NCI-H446 treated with DMSO at 0.1 percent for 48 hours (cell line): ENCODE data around the gene CHST5.
"Not testable (repeated sequence)": the region's sequence is repeated elsewhere in the genome, so short reads cannot be mapped to it uniquely, and the experiment has no call there.

ENCODE experiments used
- DNase-seq: peaks from one replicate; lab custom pipeline; 2025; lab: John Stamatoyannopoulos, UW

The CHST5 gene

DNA sequence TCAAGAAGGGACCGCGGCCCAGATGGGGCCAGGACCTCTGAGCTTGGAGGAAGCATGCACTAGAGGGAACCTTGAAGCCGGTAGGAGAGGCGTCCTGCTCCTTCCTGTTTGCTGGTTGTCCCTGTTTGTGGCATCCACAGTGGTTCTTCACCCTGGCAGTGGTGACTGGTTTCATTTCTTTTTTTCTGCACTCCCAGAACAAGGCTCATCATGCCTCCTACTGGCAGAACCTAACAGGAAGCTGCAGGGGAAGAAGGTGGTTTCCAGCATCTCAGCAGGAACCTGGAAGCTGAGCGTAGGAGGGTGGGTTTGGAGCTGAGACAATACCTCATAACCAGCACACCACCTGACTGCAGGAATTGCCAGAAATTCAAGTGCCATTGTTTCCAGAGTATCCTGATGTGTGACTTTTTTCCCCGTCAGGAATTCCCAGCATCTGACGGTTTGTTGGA is 14.3 kb upstream of the CHST5 start:
- no peak for DNase-seq

DNA sequence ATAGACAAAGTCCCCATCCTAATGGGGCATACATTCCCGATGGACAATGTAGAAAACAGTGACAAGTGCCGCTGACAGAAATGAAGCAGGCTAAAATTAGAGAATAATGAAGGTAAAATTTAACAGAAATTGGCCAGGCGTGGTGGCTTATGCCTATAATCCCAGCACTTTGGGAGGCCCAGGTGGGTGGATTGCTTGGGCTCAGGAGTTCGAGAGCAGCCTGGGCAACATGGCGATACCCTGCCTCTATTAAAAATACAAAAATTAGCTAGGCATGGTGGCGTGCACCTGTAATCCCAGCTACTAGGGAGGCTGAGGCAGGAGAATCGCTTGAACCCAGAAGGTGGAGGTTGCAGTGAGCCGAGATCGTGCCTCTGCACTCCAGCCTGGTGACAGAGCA is 12.5 kb upstream of the CHST5 start:
- not testable (repeated sequence) for DNase-seq

DNA sequence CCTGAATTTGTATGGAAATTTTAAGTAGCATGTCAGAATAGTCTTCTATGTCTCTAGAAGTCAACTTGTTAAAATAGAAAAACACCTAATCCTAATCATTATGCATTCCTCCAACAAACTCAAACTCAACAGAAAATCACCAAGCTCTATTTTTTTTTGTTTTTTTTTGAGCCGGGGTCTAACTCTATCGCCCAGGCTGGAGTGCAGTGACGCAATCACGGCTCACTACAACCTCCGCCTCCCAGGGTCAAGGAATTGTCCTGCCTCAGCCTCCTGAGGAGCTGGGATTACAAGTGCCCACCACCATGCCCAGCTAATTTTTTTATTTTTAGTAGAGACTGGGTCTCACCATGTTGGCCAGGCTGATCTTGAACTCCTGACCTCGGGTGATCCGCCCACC is 10.4 kb upstream of the CHST5 start:
- no peak for DNase-seq

DNA sequence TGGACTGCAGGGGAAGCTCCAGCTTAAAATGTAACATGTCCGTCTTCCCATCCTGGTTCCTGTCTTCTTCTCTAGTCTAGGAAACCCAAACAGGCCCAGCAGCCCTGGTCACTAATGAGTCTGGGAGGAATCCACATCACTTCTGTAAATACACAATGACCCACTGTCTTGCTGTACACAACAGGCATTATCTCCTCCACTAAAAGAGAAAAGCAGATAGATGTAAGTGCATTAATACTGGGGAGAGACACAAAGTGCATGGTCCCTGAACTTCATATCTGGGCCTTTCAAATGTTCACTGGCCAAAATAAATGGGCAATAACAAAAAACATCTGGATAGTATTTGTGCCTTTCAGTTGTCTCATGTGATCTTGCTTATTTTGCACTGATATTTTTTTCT is 10.0 kb upstream of the CHST5 start:
- DNase-seq, result not testable (repeated sequence)

DNA sequence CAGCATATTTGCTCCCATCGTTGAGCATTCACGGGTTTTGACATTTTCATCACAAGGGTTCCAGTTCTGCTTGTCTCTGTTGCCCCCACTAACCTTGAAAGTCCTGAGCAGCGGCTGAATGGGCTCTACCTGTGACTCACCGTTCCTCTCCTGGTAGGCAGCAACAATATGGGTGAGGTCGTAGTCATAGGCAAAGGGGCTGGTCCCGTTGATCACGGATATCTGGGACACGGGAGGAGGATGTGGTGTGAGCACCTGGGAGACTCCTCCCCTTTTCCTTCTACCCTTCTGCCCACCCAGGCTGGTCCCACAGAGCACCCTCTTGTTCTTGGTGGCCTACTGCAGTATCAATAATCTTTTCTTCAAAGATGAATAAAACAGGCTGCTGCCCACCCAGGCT is 6.6 kb upstream of the CHST5 start:
- not testable (repeated sequence) for DNase-seq

DNA sequence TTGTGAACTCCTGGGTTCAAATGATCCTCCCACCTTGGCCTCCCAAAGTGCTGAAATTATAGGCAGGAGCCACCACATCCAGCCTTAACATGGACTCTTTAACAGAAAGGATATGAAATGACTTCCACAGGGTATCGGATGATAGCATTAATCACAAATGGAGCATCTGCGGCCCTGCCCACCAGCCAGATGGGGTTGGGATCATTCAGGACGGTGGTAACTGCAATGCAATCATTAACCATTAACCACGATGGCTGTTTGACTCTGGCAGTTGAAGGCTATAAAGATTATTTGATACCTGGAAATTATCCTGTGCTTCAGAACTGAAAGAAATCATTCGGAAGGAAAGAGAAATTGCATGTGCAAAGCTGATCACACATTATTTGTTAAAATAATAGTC is 5.3 kb upstream of the CHST5 start:
- DNase-seq, result no peak

DNA sequence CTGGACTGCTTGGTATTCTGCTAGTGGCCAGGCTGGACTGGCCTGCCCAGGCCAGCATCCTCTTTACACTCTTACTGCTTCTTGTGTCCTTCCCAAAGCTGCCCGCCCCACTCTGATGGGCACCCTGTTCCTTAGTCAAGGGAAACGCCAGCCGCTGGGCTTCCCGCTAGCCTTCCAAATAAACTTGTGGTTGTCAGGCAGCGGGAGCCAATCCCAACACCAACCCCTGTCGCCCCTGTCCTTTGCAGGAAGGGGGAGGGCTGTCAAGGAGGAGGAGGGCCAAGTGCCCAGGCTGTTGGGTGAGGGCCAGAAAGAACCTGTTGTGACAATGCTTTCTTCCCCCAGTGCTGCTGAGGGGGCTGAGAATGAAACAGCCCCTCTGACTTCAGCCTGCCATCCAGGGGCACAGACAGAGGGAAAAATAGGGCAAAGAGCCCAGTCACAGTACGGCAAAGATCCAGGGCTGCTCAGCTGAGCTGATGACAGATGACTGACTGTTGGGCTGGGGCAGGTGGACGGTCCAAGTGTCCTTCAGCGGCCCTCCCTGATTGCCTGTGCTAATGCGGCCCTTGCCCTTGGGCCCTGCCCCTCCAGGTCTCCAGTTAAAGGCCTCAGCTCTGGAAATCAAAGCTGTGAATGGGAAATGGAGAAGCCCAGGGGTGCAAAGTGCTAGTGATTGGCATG is 3.1 kb upstream of the CHST5 start:
- not testable (repeated sequence) for DNase-seq

DNA sequence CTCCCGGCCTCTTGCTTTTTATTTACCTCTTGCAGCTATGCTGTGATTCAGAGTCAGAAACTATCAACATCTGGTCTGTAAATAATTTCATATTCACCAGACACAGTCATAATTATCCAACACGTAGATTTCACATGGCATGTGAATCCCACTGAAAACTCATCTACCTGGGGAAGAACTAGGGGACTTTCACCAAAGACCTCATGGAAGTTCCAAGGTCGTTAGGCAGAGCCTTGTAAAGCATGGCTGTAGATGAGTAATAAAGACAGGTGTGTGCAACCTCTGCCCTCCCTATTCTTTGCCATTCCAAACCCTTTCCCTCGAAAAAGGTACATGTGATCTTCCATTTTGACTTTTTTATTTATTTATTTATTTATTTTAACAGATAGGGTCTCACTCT is 1.9 kb upstream of the CHST5 start:
- DNase-seq, result no peak

DNA sequence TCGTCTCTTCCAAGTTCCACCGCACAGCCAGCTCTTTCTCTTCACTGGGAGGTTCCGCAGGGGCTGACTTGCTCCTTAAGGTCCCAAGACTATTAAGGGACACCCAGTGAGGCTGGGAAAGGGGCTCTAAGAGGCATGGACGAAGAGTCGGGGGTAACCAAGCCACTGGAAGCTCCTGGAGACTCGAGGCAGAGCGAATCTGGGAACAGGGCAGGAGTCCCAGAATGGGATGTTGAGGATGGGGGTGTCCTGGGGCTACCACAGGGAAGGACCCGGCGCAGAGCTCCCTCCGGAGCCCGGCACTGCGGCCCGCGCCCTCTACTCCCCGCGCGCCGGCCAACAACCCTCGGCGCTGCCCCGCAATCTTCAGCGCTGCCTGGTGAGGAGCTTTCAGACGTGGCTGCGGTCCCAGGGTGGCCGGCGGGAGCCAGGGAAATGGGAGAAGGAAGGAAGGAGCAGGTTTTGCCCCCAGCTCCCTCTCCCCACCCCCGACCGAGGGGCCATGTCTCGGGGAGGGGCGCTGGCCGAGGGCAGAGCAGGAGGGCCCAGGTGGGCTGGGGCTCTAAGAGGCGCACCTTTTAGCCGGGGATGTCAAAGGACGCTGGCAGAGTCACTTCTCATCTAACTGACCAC is 581 bp downstream of the CHST5 start:
- DNase-seq, result no peak

DNA sequence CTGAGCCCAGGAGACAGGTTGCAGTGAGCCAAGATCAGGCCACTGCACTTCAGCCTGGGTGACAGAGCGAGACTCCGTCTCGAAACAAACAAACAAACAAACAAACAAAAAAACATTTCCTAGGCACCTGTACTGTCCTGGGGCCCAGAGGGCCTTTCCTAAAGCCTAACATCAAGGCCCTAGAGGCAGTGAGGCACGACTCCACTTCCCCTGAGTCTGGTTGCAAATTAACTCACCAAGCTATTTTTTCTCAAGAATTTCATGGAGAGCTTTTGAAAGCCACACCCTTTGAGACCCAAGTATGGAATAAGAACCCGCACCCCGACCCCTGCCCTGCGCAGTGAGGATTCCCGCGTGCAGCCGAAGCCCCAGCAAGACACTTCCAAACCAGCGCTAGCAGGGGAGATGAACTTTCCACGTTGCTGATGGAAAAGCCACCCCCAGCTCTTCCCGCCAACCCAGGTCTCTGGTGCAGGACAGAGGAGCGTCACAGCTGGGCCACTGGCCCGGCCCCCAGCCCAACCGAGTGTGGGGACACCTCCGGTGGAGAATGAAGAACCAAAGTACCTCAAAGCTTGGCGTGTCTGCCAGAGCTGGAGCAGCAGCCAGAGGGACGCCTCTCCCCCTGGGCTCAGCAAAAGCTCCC is 1.2 kb downstream of the CHST5 start:
- no peak for DNase-seq

DNA sequence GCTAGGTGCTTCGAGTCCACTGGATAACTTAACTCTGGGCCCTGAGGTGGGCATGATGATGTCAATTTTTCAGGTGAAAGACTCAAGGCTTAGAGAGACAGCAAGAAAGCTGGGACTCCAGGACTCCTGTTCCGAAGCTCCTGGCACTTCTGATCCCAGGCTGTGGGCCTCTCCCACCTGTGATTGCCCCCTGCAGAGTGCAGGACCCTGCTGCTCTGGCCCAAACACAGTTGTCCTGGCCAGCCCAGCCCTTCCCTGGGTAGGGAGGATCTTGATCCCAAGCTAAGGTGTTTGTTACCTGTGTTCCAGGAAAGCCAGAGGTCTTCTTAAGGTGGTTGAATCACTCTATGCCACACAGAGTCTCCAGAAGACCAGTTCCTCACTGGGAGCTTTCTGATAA is 3.1 kb downstream of the CHST5 start:
- DNase-seq, result no peak

DNA sequence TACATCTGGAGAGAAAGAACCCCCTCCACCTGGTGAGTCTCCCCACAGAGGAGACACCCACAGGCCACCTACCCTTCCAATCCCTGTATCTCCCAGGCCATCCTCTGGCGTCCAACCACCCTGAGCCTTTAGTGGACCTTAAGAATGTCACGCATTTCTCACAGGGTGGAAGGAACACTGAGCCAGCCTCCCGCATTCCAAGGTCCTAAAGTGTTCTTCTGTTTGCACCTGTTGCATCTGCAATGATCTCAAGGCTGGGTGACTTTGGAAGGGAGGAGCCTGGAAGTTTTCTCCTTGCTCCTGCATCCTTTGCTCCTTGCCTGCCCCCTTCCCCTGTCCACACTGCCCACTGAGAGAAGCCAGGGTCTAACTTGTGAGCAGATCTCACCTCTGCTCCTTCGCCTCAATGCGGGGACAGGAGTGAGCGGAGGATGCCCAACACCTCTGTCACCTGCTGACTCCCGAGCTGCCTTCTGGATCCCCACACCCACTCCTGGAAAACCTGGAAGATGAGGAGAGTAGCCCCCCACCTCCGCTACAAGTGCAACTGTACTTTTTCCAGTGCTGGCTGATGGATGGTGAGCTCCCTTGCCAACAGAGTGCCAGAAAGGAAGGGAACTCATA is 3.7 kb downstream of the CHST5 start:
- no peak for DNase-seq

DNA sequence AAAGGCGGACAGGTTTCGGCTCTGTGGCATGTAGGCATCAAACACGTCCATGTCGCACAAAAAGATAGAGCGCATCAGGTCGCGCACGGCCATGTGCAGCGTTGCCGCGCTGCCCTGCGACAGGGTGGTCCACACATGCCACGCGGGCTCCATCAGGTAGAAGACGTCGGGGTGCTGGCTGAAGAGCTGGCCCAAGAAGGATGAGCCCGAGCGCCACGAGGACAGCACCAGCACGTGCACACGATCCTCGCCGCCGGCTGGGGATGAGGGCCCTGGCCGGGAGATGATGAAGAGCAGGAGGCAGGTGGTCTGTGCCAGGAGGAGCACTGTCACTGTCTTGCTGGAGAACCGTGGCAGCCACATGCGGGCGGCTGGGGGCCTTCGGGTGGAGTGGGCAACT is 5.9 kb downstream of the CHST5 start:
- no peak for DNase-seq

DNA sequence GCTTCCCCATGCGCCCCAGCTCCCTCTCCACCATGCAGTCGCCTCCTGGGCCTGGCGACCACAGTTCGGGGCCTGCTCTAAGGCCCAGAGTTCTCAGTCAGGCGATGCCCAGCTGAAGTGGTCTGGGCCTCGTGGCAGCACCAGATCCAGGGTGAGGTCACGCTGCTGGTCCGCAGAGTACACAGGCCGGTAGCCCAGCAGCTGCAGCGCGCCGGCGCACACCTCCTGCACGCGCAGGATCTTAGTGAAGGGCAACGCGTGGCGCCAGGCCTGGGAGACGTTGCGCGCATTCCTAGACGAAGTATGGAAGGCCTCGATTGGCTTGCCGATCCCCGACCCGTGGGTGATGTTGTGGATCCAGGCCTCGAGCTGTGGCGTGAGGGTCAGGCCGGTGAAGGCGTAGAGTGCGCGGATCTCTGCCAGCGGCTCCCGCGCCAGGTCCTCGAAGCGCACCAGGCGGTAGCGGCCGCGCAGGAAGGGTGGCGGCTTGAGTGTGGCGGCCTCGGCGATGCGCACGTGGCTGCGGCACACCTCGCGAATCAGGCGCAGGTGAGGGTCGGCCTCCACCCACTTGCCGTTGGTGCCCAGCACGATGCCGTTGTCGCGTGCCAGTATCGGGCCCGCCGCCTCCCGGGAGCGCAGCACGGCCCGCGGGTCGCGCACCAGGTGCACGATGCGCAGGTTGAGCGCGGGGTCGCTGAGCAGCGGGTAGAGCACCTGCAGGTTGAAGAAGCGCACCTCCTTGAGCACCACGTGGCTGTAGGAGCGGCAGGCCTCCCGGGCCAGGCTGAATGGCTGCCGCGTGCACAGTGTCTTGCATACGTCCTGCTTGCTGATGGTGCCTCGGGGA is 6.6 kb downstream of the CHST5 start:
- DNase-seq, result no peak

DNA sequence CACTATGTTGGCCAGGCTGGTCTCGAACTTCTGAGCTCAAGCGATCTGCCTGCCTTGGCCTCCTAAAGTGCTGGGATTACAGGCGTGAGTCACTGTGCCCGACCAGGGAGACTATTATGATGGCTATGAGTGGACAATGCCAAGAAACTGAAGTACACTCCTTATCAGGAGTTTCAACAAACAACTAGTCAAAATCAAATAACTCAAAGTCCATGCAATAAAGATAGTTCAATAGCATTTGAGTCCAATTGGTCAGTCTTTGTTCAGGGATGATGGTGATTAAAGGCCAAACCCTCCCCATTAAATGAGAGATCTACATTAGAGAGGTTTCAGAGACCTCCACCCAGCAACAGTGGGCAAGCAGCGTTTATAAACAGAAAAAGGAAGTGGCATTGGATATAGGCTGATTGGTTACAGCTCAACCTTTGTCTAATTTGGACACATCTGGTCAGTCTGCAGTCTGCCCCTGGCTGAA is 8.0 kb downstream of the CHST5 start:
- no peak for DNase-seq

DNA sequence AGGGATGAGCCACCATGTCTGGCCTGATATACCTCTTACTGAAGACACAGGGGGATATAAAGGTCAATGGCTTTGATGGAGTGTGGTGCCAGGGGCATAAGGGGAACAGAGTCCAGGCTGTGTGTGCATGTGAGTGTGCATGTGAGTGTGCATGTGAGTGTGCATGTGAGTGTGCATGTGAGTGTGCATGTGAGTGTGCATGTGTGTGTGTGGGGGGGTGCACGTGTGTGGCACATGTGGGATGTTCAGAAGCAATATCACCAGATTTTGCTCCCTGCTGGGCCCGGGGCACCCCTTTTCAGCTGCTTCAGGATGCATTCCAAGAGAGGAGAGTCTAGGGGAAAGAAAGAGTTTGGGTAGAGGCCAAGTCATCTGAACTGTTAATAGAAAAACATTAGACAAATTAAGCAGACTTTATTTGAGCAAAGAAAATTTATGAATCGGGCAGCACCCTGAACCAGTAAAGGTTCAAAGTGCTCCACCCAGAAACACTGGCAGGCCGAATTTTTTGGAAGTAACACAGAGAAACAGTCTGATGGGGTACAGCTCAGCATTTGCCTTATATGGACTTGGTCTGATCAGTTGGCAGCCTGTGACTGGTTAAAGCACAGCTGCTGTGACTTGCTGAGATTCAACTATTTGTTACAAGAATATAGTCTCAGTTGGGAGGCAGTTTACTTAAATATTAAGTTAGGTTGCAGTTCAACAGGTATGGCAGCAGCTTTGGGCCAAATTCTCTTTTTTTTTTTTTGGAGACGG is 9.7 kb downstream of the CHST5 start:
- no peak for DNase-seq

DNA sequence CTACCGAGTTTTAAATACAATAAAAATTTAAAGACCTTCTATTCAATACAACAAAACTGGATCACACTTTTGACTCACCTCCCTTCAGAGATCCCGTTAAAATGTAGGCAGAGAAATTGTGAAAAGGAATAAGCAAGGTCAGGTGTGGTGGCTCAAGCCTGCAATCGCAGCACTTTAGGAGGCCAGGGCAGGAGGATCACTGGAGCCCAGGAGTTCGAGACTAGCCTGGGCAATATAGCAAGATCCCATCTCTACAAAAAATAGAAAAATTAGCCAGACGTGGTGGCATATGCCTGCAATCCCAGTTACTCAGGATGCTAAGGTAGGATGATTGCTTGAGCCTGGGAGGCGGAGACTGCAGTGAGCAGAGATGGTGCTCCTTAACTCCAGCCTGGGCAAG is 16.7 kb downstream of the CHST5 start:
- DNase-seq, result no peak

DNA sequence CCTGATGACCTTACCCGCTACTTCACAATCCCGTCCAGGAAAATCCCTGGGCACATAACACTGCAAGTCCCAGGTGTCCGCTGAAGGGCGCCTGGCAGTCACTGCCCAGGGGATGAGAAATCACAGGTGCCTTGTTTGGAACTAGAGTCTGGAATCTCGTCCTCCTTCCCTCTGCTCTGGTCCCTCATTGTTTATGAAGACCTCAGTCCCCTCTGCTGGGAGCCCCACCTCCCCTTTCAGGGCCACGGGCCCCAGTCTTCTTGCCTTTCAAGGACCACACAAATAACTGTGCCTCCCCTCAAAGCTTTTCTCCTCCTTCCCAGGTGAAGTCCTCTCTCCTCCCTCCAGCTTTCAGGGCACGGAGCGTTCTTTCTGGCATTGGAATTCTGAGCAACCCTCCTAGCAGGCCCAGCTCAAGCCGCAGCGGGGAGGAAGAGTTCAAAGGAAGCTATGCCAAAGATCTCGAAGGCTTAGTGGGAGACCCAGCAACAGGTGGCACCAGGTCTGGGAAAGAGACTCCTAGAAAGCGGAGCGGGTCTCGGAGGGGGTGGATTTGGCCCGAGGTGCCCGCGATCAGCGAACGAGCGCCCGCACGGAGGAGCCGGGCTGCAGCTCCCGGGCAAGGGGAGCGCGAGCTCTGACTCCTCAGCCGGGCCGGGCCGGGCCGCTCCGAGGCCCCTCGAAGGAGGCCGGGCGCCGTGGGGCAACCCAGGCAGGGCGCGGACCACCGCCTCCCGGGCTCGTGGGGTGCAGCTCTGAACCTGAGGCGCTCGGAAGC is 19.5 kb downstream of the CHST5 start:
- not testable (repeated sequence) for DNase-seq

DNA sequence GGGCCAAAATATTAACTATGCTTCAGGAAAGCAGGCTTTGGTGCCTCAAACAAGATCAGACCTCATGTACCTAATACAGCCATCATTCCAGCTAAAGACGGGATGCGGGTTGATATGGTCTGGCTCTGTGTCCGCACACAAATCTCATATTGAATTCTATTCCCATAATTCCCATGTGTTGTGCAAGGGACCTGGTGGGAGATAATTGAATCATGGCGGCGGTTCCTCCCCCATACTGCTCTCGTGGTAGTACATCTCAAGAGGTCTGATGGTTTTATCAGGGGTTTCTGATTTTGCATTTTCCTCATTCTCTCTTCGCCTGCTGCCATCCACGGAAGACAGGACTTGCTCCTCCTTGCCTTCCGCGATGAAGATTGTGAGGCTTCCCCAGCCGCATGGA is 21.6 kb downstream of the CHST5 start:
- DNase-seq, result no peak

DNA sequence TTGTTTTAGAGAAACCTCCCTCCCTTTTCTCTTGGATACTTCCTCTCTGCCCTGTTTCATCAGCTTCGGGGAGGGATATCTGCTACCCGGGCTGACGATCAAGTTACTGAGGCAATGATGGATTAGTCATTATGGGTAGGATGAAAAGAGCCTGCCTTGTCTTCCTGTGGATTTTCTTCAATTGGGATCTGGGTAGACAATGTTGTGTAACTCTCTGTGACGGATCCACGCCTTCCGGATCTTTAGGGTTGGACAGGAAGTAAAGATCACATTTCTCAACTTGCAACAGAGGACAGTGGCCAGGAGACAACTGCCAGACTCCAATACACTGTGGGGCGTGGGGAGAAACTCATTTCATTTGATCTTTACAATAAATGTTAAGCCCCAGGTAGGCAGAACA is 29.3 kb downstream of the CHST5 start:
- DNase-seq, result no peak
